Measurements from ENCODE around the gene SEPTIN1.

DNA sequence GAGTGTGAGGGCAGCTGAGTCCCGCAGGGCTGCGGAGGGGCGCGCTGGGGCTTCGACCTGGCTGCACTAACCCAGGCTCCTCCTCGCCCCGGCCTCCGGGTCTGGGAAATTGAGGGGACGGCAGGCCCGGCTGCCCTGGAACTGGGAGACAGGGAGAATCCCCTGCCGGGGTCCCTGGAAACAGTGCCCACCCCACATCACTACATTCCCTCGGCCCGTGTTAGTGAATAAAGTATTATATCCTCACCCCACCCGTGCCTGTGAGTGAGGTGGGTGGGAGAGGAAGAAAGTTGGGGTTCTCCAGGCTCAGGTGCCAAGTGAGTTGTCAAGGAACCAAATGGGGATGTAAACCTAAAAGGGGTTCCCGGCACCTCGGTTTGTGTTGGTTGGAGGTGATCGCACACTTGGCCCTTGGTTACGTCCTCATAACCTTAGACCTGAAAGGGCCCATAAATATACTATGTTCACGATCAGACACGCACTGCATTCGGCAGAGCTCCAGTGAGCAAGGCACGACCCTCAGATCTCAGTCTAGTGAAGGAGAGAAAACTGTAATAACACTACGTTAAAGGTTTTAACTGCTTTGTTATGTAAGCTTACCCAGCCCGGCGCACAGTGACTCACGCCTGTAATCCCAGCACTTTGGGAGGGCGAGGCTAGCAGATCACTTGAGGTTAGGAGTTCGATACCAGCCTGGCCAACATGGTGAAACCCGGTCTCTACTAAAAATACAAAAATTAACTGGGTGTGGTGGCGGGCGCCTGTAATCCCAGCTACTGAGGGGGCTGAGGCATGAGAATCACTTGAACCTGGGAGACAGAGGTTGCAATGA is 36.2 kb upstream of the SEPTIN1 start:
- TF ChIP-seq, protein P1, sequence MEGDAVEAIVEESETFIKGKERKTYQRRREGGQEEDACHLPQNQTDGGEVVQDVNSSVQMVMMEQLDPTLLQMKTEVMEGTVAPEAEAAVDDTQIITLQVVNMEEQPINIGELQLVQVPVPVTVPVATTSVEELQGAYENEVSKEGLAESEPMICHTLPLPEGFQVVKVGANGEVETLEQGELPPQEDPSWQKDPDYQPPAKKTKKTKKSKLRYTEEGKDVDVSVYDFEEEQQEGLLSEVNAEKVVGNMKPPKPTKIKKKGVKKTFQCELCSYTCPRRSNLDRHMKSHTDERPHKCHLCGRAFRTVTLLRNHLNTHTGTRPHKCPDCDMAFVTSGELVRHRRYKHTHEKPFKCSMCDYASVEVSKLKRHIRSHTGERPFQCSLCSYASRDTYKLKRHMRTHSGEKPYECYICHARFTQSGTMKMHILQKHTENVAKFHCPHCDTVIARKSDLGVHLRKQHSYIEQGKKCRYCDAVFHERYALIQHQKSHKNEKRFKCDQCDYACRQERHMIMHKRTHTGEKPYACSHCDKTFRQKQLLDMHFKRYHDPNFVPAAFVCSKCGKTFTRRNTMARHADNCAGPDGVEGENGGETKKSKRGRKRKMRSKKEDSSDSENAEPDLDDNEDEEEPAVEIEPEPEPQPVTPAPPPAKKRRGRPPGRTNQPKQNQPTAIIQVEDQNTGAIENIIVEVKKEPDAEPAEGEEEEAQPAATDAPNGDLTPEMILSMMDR (IDR thresholded peaks at IDR 0.05 in 2 of 3, conservative IDR thresholded peaks at IDR 0.05 in 1 of 3; ENCODE audit: borderline replicate concordance in 1 of 3, insufficient read depth in 1 of 3, low read depth in 2 of 3, low read length in 2 of 3): 0 out of 6 replicates have a peak, but pooled peaks of 1 of the 3 experiments have one; percentile 14
- TF ChIP-seq MAX (IDR thresholded peaks at IDR 0.05) (no peak), SP1 (IDR thresholded peaks at IDR 0.05; ENCODE audit: low read depth) (no peak), POLR2A (IDR thresholded peaks at IDR 0.05; ENCODE audit: borderline replicate concordance, extremely low read depth, insufficient read depth, insufficient read length) (no peak), ATF3 (IDR thresholded peaks at IDR 0.05) (no peak), ELF1 (IDR thresholded peaks at IDR 0.05; ENCODE audit: borderline replicate concordance, low read depth) (no peak), EZH2 (IDR thresholded peaks at IDR 0.05) (no peak), EZH2phosphoT487 (IDR thresholded peaks at IDR 0.05; ENCODE audit: borderline replicate concordance) (no peak), ZBTB33 (IDR thresholded peaks at IDR 0.05; ENCODE audit: extremely low read depth, insufficient replicate concordance, low read length) (no peak), CBX3 (IDR thresholded peaks at IDR 0.05; ENCODE audit: low read depth) (no peak), SRF (IDR thresholded peaks at IDR 0.05; ENCODE audit: low read depth) (no peak), POLR2AphosphoS5 (IDR thresholded peaks at IDR 0.05; ENCODE audit: low read depth, low read length) (no peak), EGR1 (IDR thresholded peaks at IDR 0.05; ENCODE audit: low read depth) (no peak), JUND (IDR thresholded peaks at IDR 0.05) (no peak)

All from HCT116 (cell line).